GM23338 (cell line): ENCODE data around the gene HTT-AS. TPM values are rescaled to one million over a fixed set of nuclear protein-coding genes. Genes with fewer than 3 reads are reported as not detected.

Experiments
- ATAC-seq: fragments of 200-7000 bp; cut with Tn5 transposase; 3 replicates; pipeline ENCODE4 v1.9.1; 2020
- DNase-seq: peaks from one replicate; pipeline ENCODE4 v3.0.0-alpha.2; 2015; ENCODE audit warnings: low spot score
- H2AFZ ChIP-seq: fragments of 200-600 bp; sonication (generic); 2 replicates; pipeline ENCODE4 v1.8.0; 2016; ENCODE audit warnings: antibody characterized with exemption, mild to moderate bottlenecking, moderate library complexity
- H3F3A ChIP-seq: fragments of 200-600 bp; sonication (generic); replicated peaks from 2 replicates; pipeline ENCODE4 v1.8.0; 2017; ENCODE audit warnings: antibody characterized with exemption, mixed run types, low read depth
- H3K27ac ChIP-seq: fragments of 200-600 bp; sonication (generic); 2 replicates; pipeline ENCODE4 v1.6.1; 2016; ENCODE audit warnings: low read depth
- H3K27me3 ChIP-seq: fragments of 200-600 bp; sonication (generic); 2 replicates; pipeline ENCODE4 v1.8.0; 2016; ENCODE audit warnings: mild to moderate bottlenecking, mixed run types, moderate library complexity; ENCODE audit not compliant: insufficient read depth
- H3K36me3 ChIP-seq: fragments of 200-600 bp; sonication (generic); 2 replicates; pipeline ENCODE4 v1.8.0; 2016; ENCODE audit warnings: mild to moderate bottlenecking; ENCODE audit not compliant: insufficient read depth
- H3K4me1 ChIP-seq: fragments of 200-600 bp; sonication (generic); 2 replicates; pipeline ENCODE4 v1.8.0; 2016; ENCODE audit warnings: mild to moderate bottlenecking, moderate library complexity; ENCODE audit not compliant: insufficient read depth
- H3K4me2 ChIP-seq: fragments of 200-600 bp; sonication (generic); 2 replicates; pipeline ENCODE4 v1.7.1; 2017; ENCODE audit warnings: mixed run types
- H3K4me3 ChIP-seq: fragments of 200-600 bp; sonication (generic); 2 replicates; pipeline ENCODE4 v1.6.1; 2016; ENCODE audit warnings: mixed run types
- H3K79me2 ChIP-seq: fragments of 200-600 bp; sonication (generic); replicated peaks from 2 replicates; pipeline ENCODE4 v1.8.0; 2017; ENCODE audit warnings: mild to moderate bottlenecking; ENCODE audit not compliant: insufficient read depth
- H3K9me2 ChIP-seq: fragments of 200-600 bp; sonication (generic); 2 replicates; pipeline ENCODE4 v1.8.0; 2017; ENCODE audit not compliant: insufficient read depth
- H4K20me1 ChIP-seq: fragments of 200-600 bp; sonication (generic); replicated peaks from 2 replicates; pipeline ENCODE4 v1.8.0; 2017; ENCODE audit warnings: mild to moderate bottlenecking; ENCODE audit not compliant: insufficient read depth
- H3K27ac Mint-ChIP-seq: 2 replicates; pipeline ENCODE4 v1.8.0; 2020; ENCODE audit warnings: inconsistent platforms, mild to moderate bottlenecking, moderate library complexity, mixed read lengths
- H3K27me3 Mint-ChIP-seq: 3 replicates; pipeline ENCODE4 v1.8.0; 2022; ENCODE audit warnings: low read depth, mild to moderate bottlenecking, moderate library complexity, mixed read lengths, inconsistent platforms; ENCODE audit not compliant: insufficient read depth, poor library complexity
- H3K36me3 Mint-ChIP-seq: 3 replicates; pipeline ENCODE4 v1.8.0; 2021; ENCODE audit warnings: low read depth, mild to moderate bottlenecking, inconsistent platforms, moderate library complexity, mixed read lengths
- H3K4me1 Mint-ChIP-seq: 3 replicates; pipeline ENCODE4 v1.8.0; 2020; ENCODE audit warnings: mild to moderate bottlenecking, inconsistent platforms, mixed read lengths
- H3K4me3 Mint-ChIP-seq: 3 replicates; pipeline ENCODE4 v1.8.0; 2021; ENCODE audit warnings: moderate library complexity, mild to moderate bottlenecking, inconsistent platforms, mixed read lengths
- H3K9me3 Mint-ChIP-seq: 3 replicates; pipeline ENCODE4 v1.8.0; 2020; ENCODE audit warnings: moderate library complexity, mild to moderate bottlenecking, inconsistent platforms, mixed read lengths
- EZH2 ChIP-seq: fragments of 200-600 bp; sonication (generic); IDR thresholded peaks from one replicate; pipeline ENCODE4 v1.8.0; 2017; ENCODE audit warnings: antibody characterized with exemption, mild to moderate bottlenecking, low read depth; ENCODE audit not compliant: unreplicated experiment
- EZH2phosphoT487 ChIP-seq: fragments of 200-600 bp; sonication (generic); IDR thresholded peaks from one replicate; pipeline ENCODE4 v1.8.1; 2018; ENCODE audit warnings: antibody characterized with exemption; ENCODE audit not compliant: unreplicated experiment
- POLR2AphosphoS5 ChIP-seq: IDR thresholded peaks from 2 replicates; pipeline ENCODE4 v1.6.1; 2016; ENCODE audit warnings: antibody characterized with exemption, low read depth
- STAT1 ChIP-seq: IDR thresholded peaks from one replicate; pipeline ENCODE4 v1.6.1; 2016; ENCODE audit warnings: antibody characterized with exemption; ENCODE audit not compliant: unreplicated experiment
- ZNF331 ChIP-seq: fragments of 250-450 bp; sonication (Bioruptor Pico); IDR thresholded peaks from 2 replicates; pipeline ENCODE4 v1.5.0; 2020; ENCODE audit warnings: low read depth, mild to moderate bottlenecking, moderate library complexity
- polyA plus RNA-seq: library from polyadenylated mRNA; unstranded; fragments of >200 nt; fragmentation: Nextera tagmentation; extraction: Ambion mirVana; gene quantifications from 2 replicates; pipeline ENCODE4 v1.2.1, GENCODE V29; 2016
- total RNA-seq: library from RNA; depleted of rRNA; stranded (reverse); fragments of >200 nt; shearing (Covaris generic); gene quantifications from 2 replicates; pipeline ENCODE4 v1.2.3, GENCODE V29; 2014
- TF ChIP-seq, protein P1 (sequence below), 2 experiments: fragments of 200-600 bp in 1 of 2; sonication (generic) in 1 of 2; conservative IDR thresholded peaks; 2 replicates each; pipeline versions ENCODE4 v1.5.1 to v1.6.1; 2016 to 2017; ENCODE audit warnings: antibody characterized with exemption in 2 of 2, low read depth in 2 of 2, mild to moderate bottlenecking in 2 of 2, moderate library complexity in 1 of 2
- TF ChIP-seq, protein P2 (sequence below): fragments of 250-450 bp; sonication (Bioruptor Pico); IDR thresholded peaks from 2 replicates; pipeline ENCODE4 v1.5.0; 2020; ENCODE audit warnings: mild to moderate bottlenecking, moderate library complexity
- TF ChIP-seq, protein P3 (sequence below): IDR thresholded peaks from 2 replicates; pipeline ENCODE4 v1.6.1; 2016; ENCODE audit warnings: antibody characterized with exemption
- TF ChIP-seq, protein P4 (sequence below): IDR thresholded peaks from one replicate; pipeline ENCODE4 v1.6.1; 2018; ENCODE audit warnings: antibody characterized with exemption; ENCODE audit not compliant: unreplicated experiment

Gene HTT-AS
- total and polyA plus RNA-seq, 2 experiments from 2014 or later: not detected

DNA sequence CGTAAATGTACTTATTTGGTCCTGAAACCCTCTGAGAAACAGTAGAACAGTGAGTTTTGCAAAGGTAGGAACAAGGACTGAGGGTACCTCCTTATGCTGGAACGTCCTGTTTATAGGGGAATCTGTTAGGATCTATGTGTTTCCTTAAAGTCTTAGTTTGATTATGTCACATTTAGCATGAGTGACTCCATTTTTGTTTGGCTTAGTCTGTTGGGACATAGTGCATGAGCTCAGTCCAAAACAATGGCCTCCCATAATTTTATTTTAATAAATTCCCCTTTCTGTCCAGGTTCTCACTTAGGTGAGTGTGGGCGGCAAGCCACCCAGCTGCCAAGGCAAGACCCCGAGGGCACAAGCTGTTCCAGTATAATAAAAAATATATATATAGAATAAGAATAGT is 27.7 kb downstream of the HTT-AS start:
- Histone ChIP-seq H3K4me2 (no peak overlapping the region), H2AFZ (no peak overlapping the region), H3K36me3 (no peaks in the 10 kb centered on the region), H3K27me3 (no peaks in the 10 kb centered on the region), H3K4me1 (peaks cover 5% of the 10 kb centered on the region; the same call in 1 of the 2 replicates), H3K9me2 (no peaks in the 10 kb centered on the region), H3K4me3 (no peak overlapping the region), H3K79me2 (no peaks in the 10 kb centered on the region), H3F3A (no peaks in the 10 kb centered on the region), H3K27ac (no peak overlapping the region), H4K20me1 (no peaks in the 10 kb centered on the region; the same call in 1 of the 2 replicates)
- DNase-seq: no peak
- no peak overlapping the region for H3K27ac Mint-ChIP-seq
- H3K4me3 Mint-ChIP-seq: no peak overlapping the region
- TF ChIP-seq POLR2AphosphoS5 (no peak), ZNF331 (CRISPR knock-in tag) (no peak), EZH2phosphoT487 (no peak)
- no peak for ATAC-seq
- no peaks in the 10 kb centered on the region for H3K36me3 Mint-ChIP-seq
- peaks cover 3% of the 10 kb centered on the region; the same call in 2 of the 3 replicates for H3K9me3 Mint-ChIP-seq
- H3K4me1 Mint-ChIP-seq: peaks cover 23% of the 10 kb centered on the region
- H3K27me3 Mint-ChIP-seq: peaks cover 5% of the 10 kb centered on the region

DNA sequence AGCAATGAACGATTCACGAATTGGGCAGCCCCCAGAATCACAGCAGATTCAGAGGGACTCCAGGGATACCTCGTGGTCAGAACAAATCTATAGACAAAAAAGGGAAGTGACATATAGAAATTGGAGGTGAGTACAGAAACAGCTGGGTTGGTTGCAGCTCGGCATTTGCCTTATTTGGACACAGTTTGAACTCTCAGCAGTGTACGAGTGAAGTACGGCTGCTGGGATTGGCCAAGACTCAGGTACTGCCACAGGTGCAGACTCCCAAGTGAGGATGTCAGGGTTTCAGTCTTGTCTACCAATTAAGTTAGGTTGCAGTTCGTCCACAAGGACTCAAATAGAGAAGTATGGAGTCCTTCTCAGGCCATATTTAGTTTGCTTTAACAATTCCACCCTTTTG is 28.2 kb downstream of the HTT-AS start:
- no peak overlapping the region for H3K4me3 Mint-ChIP-seq
- Histone ChIP-seq H2AFZ (no peak overlapping the region), H3K4me1 (peaks cover 5% of the 10 kb centered on the region; the same call in 1 of the 2 replicates), H3K36me3 (no peaks in the 10 kb centered on the region), H4K20me1 (no peaks in the 10 kb centered on the region; the same call in 1 of the 2 replicates), H3F3A (no peaks in the 10 kb centered on the region), H3K4me3 (no peak overlapping the region), H3K27ac (no peak overlapping the region), H3K79me2 (no peaks in the 10 kb centered on the region), H3K9me2 (no peaks in the 10 kb centered on the region), H3K4me2 (no peak overlapping the region), H3K27me3 (no peaks in the 10 kb centered on the region)
- H3K27me3 Mint-ChIP-seq: peaks cover 5% of the 10 kb centered on the region
- no peak overlapping the region for H3K27ac Mint-ChIP-seq
- H3K36me3 Mint-ChIP-seq: no peaks in the 10 kb centered on the region
- no peak for DNase-seq
- H3K9me3 Mint-ChIP-seq: peaks cover 3% of the 10 kb centered on the region; the same call in 2 of the 3 replicates
- H3K4me1 Mint-ChIP-seq: peaks cover 23% of the 10 kb centered on the region
- no peak for ATAC-seq
- TF ChIP-seq, protein P1, sequence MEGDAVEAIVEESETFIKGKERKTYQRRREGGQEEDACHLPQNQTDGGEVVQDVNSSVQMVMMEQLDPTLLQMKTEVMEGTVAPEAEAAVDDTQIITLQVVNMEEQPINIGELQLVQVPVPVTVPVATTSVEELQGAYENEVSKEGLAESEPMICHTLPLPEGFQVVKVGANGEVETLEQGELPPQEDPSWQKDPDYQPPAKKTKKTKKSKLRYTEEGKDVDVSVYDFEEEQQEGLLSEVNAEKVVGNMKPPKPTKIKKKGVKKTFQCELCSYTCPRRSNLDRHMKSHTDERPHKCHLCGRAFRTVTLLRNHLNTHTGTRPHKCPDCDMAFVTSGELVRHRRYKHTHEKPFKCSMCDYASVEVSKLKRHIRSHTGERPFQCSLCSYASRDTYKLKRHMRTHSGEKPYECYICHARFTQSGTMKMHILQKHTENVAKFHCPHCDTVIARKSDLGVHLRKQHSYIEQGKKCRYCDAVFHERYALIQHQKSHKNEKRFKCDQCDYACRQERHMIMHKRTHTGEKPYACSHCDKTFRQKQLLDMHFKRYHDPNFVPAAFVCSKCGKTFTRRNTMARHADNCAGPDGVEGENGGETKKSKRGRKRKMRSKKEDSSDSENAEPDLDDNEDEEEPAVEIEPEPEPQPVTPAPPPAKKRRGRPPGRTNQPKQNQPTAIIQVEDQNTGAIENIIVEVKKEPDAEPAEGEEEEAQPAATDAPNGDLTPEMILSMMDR (conservative IDR thresholded peaks at IDR 0.05; ENCODE audit: low read depth in 2 of 2): no peak
- TF ChIP-seq ZNF331 (CRISPR knock-in tag) (no peak), EZH2 (no peak), STAT1 (no peak), EZH2phosphoT487 (no peak)
- TF ChIP-seq, protein P2, sequence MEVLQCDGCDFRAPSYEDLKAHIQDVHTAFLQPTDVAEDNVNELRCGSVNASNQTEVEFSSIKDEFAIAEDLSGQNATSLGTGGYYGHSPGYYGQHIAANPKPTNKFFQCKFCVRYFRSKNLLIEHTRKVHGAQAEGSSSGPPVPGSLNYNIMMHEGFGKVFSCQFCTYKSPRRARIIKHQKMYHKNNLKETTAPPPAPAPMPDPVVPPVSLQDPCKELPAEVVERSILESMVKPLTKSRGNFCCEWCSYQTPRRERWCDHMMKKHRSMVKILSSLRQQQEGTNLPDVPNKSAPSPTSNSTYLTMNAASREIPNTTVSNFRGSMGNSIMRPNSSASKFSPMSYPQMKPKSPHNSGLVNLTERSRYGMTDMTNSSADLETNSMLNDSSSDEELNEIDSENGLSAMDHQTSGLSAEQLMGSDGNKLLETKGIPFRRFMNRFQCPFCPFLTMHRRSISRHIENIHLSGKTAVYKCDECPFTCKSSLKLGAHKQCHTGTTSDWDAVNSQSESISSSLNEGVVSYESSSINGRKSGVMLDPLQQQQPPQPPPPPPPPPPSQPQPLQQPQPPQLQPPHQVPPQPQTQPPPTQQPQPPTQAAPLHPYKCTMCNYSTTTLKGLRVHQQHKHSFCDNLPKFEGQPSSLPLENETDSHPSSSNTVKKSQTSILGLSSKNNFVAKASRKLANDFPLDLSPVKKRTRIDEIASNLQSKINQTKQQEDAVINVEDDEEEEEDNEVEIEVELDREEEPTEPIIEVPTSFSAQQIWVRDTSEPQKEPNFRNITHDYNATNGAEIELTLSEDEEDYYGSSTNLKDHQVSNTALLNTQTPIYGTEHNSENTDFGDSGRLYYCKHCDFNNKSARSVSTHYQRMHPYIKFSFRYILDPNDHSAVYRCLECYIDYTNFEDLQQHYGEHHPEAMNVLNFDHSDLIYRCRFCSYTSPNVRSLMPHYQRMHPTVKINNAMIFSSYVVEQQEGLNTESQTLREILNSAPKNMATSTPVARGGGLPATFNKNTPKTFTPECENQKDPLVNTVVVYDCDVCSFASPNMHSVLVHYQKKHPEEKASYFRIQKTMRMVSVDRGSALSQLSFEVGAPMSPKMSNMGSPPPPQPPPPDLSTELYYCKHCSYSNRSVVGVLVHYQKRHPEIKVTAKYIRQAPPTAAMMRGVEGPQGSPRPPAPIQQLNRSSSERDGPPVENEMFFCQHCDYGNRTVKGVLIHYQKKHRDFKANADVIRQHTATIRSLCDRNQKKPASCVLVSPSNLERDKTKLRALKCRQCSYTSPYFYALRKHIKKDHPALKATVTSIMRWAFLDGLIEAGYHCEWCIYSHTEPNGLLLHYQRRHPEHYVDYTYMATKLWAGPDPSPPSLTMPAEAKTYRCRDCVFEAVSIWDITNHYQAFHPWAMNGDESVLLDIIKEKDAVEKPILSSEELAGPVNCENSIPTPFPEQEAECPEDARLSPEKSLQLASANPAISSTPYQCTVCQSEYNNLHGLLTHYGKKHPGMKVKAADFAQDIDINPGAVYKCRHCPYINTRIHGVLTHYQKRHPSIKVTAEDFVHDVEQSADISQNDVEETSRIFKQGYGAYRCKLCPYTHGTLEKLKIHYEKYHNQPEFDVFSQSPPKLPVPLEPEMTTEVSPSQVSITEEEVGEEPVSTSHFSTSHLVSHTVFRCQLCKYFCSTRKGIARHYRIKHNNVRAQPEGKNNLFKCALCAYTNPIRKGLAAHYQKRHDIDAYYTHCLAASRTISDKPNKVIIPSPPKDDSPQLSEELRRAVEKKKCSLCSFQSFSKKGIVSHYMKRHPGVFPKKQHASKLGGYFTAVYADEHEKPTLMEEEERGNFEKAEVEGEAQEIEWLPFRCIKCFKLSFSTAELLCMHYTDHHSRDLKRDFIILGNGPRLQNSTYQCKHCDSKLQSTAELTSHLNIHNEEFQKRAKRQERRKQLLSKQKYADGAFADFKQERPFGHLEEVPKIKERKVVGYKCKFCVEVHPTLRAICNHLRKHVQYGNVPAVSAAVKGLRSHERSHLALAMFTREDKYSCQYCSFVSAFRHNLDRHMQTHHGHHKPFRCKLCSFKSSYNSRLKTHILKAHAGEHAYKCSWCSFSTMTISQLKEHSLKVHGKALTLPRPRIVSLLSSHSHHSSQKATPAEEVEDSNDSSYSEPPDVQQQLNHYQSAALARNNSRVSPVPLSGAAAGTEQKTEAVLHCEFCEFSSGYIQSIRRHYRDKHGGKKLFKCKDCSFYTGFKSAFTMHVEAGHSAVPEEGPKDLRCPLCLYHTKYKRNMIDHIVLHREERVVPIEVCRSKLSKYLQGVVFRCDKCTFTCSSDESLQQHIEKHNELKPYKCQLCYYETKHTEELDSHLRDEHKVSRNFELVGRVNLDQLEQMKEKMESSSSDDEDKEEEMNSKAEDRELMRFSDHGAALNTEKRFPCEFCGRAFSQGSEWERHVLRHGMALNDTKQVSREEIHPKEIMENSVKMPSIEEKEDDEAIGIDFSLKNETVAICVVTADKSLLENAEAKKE (CRISPR knock-in tag): no peak
- TF ChIP-seq, protein P3, sequence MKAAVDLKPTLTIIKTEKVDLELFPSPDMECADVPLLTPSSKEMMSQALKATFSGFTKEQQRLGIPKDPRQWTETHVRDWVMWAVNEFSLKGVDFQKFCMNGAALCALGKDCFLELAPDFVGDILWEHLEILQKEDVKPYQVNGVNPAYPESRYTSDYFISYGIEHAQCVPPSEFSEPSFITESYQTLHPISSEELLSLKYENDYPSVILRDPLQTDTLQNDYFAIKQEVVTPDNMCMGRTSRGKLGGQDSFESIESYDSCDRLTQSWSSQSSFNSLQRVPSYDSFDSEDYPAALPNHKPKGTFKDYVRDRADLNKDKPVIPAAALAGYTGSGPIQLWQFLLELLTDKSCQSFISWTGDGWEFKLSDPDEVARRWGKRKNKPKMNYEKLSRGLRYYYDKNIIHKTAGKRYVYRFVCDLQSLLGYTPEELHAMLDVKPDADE: no peak
- TF ChIP-seq, protein P4, sequence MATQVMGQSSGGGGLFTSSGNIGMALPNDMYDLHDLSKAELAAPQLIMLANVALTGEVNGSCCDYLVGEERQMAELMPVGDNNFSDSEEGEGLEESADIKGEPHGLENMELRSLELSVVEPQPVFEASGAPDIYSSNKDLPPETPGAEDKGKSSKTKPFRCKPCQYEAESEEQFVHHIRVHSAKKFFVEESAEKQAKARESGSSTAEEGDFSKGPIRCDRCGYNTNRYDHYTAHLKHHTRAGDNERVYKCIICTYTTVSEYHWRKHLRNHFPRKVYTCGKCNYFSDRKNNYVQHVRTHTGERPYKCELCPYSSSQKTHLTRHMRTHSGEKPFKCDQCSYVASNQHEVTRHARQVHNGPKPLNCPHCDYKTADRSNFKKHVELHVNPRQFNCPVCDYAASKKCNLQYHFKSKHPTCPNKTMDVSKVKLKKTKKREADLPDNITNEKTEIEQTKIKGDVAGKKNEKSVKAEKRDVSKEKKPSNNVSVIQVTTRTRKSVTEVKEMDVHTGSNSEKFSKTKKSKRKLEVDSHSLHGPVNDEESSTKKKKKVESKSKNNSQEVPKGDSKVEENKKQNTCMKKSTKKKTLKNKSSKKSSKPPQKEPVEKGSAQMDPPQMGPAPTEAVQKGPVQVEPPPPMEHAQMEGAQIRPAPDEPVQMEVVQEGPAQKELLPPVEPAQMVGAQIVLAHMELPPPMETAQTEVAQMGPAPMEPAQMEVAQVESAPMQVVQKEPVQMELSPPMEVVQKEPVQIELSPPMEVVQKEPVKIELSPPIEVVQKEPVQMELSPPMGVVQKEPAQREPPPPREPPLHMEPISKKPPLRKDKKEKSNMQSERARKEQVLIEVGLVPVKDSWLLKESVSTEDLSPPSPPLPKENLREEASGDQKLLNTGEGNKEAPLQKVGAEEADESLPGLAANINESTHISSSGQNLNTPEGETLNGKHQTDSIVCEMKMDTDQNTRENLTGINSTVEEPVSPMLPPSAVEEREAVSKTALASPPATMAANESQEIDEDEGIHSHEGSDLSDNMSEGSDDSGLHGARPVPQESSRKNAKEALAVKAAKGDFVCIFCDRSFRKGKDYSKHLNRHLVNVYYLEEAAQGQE: no peak
